HS-27A (cell line): ENCODE measurements around the gene LATS2.
A peak's percentile ranks its signal among the peaks of the same experiment; 100 is the strongest.

ENCODE experiments used
- DNase-seq: peaks from one replicate; pipeline ENCODE4 v3.0.0-alpha.2; 2012; ENCODE audit warnings: low read depth, missing footprints

Gene LATS2

DNA sequence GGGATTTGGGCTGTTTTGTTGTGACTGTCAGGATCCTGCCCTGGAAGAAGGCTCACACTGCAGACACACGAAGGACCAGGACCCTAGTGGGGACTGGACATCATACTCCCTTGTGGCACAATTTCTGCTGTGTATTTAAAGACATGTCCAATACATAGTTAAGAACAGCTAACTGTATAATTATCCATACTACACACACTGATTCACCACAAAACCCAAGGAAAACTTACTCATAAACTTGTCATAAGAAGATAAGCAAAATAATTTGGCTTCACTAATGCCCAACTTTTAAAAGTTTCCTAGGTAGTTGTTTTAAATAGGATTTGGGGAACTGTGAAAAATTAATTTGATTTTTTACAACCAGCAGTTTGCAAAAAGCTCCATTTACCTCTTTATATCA, 46.1 kb downstream of the LATS2 start:
- DNase-seq = no peak

DNA sequence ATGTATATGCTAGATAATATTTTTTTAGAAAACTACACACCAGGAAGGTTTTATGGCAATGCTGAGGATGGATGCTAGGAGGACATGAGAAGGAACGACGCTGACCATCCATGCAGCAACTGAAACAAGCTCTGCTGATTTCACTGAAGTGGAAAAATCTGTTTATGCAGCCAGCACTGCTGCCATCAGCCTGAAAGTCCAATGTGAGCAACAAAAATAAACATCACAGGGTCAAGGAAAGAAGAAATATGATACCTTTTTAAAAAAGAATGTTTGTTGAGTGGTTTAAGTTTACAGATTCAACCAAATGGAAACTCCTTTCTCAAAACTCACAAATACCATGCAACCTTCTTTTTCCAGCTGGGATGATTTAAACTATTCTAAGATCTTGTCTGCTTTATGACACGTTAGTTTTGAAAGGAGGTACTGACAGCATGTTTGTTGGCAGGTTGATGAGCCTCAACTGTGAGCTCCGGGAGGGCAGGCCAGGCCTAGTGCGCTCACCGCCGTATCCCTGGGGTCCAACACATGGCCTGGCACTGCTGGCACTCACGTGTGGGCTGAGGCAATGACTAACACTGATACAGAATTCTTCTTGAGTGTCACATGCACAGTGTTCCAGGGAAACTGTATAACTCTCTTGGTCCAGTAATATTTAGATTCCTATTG, 46.8 kb downstream of the LATS2 start:
- DNase-seq = peak; percentile 30

DNA sequence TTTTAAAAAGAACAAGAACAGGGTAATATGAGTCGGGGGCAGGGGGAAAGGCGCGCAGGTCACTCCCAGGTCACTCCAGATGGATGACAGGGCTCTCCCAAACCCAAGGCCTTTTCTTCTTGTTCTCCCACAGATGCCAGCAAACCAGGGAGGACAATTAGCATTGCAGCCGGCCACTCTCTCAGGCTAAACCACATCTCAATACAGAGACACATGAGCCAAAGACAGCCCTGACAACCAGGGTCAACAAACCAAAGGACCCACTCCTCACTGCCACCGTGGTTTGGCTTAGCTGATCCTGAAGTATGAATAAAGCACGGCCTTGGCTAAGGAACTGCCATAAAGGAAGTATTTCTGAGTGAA, 47.3 kb downstream of the LATS2 start:
- DNase-seq = no peak

DNA sequence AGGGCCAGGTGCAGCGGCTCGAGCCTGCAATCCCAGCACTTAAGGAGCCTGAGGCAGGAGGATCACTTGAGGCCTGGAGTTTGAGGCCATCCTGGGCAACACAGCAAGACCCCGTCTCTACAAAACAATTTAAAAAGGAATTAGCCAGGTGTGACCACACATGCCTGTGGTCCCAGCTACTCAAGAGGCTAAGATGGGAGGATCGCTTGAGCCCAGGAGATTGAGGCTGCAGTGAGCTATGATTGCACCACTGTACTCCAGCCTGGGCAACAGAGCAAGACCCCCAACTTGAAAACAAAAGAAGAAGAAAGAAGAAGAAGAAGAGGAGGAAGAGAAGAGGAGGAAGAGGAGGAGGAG, 47.7 kb downstream of the LATS2 start:
- no peak for DNase-seq

DNA sequence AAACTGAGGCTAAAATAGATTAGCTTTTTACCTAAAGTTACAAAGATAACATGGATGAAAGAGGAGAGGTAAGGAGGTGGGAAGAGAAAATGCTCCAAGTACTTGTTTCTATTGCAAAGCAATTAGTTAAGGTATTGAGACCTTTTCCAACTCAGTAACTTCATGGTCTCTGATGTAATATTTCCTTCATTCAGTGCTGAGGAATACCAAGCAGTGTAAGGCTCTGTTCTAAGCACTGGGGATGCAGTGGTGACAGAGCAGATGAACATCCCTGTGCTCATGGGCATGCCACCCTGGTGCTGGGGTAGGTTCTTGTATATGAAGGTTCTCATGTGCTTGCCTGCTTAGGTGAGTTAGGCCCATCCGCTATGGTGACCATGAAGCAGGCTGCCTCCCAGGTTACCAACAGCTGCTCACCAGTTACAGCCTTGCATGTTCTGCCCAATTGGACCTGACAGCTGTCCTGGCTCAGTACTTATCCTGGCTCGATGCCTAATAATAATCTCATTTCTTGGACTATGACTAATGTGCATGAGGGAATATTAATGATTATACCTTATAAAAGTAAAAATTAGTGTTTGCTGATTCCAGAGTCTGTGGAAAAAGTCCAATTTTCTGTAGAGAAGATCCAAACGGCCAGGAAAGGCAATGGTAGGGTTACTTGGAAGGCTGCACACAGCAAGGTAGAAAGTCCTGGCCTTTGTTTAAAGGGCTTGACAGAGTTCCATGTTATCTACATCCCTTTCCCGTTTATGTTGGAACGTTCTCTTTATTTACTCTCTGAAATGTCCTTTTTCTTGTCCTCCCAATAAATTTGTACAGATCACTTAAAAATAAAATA, 48.3 kb downstream of the LATS2 start:
- DNase-seq = no peak

DNA sequence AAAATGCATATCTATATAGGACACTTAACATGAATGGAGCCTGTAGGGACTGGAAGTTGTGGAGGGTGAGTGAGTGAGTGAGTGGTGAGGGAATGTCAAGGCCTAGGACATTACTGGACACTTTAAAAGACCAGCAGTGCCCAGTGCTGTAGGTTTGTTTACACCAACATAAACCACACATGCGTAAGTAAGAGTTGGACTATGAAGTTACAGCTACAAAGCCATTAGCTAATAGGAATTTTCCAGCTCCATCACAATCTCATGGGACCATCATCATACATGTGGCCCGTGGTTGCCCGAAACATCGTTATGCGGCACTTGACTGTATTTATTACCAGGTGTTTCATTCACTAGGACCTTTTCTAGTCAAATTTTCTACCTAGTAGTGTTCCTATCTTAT, 49.2 kb downstream of the LATS2 start:
- no peak for DNase-seq

DNA sequence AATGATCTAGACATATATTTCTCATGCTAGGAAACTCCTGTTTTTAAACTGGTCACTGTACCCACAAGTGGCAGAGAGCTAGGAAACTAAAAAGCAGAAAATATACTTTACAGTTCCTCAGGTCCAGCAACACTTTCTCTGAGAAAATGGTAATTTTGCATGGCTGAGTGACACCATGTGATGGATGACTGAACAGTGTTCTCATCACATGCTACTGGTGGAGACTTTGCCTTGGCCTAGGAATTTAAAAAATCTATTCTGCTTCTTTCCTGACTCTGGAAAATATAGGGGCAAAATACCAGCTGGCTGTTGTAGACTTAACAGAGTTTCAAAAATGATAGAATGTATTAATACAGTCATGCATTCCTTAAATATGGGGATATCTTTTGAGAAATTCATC, 50.0 kb downstream of the LATS2 start:
- no peak for DNase-seq

DNA sequence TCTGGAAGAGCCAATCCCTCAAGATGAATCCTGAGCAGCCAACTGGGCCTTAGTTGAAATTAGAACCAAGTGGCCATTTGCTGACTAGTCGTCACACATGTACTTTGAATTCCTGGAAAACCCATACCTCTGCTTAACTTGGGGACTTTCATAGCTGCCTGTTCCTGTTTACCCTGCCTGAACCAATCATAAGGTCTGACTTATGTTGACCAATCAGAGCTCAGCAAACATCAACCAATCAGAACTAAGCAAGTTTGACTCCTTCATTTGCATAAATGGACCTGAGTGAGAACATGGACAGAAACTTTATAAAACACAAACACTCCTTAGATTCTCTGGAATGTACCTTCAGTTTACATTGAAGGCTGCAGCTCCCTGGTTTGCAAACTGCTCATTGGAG, 50.8 kb downstream of the LATS2 start:
- no peak for DNase-seq

DNA sequence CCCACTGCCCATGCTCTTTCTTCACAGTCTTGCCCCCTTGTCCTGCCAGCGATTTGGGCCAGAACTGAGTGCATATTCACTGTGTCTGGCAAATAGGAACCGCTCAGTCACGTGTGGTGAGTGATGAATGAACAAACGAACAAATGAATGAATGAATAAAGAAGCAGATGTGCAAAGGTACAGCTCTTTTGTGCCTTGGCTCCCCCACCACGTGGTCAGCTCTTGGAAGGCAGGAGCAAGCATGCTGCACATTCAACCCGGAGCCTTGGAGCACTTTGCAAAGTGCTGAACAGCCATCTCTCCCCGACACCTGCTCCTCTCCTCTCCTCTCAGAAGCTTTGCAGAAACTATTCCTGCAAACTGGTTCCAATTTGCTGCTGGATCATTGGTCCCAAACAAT, 52.4 kb downstream of the LATS2 start:
- no peak for DNase-seq

DNA sequence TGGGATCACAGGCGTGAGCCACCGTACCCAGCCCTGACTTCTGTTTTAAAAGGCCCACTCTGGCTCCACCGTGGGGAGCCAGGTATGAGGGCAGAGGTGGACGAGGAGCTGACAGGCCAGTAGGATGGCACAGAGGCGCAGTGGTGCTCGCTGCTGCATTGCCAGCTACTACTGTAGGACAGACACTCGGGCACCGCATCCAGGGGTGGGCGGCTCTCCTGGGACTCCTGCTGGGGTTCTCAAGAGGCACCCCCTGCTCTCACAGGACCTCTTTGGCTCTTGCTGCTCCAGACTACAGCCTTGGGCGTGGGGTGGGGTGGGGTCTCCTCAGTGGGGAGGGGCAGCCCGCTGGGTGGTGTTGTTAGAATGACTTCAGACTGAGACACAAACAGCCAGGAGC, 53.4 kb downstream of the LATS2 start:
- DNase-seq = no peak

DNA sequence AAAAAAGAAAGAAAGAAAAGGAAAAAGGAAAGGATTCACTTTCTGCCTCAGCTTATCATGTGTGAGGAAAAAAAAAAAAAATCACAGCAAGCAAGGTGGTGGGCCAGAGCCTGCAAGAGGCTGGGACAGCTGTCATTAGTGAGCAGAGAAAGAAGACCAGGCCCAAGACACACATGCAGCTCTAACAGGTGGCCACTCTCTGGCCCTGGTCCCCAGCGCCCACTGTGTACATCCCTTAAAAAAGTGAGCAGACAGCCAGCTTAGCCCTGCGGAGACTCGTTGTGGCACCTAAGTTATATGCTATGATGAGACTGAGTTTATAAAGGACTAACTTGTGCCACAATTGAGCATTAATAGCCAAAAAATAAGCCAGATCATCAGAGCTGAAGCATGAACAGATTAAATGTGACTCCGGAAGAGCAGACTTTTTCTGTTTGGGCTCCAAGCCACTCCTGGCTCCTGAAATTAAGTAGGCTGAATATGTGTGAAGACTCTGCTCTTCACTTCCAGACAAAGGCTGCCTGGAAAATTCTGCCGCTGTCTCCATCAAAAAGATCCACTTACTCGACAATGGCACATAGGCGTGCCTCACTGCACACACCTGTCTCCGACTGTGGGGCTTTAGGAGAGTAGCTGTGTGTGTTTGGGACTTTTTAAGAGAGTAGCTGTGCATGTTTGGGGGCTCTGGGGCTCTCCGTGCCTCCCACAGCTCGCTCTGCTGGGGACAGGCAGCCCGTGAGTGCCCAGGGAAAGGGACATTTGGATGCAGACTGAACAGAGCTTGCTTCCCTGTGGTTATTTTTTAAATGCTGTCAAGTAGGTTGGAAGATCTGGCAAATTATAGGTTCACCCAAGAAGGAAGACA, 55.0 kb downstream of the LATS2 start:
- DNase-seq = no peak

DNA sequence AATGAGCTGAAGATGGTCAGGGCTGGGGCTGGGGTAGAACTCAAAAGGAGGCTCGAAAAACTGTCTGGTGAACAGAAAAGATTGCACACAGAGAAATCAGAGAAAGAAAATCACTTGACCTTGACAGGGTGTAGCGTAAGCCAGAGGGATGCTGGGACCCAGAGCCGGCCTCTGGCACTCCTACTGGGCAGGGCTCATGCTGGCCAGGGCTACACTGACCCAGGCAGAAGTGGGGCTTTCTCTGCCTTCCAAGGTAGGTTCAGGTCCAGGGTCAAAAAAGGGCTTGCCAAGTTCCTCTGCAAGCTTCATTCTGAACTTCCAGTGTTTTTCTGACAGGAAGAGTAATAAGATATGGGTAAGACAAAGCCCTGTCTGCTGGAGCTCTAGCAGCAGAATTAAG, 56.2 kb downstream of the LATS2 start:
- no peak for DNase-seq

DNA sequence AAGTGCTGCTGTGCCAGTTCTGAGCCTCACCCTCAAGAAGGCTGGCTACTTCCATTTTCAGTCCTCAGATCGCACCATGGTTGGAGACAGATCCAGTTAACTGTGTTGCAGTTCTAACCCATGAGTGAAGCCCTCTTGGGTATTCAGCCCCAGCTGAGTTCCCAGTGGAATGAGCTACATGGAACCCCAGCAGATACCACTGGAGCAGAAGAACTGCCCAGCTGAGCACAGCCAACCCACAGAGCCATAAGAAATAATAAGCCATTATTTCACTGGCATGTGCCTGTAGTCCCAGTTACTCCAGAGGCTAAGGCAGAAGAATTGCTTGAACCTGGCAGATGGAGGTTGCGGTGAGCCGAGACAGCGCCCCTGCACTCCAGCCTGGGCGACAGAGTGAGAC, 59.9 kb downstream of the LATS2 start:
- no peak for DNase-seq

DNA sequence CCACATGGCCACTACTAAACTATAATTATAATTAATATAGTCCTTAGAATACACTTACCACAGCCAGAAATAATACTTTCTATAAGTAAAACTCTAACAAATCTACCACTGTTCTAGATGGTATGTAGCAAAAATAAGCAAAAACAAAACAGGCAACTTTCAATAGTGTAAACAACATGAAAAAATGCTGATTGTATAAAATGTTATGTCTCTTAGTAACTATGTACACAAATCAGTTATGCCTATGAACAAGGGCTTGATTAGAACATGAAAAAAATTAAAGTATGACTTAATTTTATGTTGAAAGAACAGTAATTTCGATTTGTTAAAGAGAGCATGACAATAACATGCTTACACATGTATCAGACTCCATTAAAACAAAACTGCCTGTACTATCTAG, 60.7 kb downstream of the LATS2 start:
- DNase-seq = no peak

DNA sequence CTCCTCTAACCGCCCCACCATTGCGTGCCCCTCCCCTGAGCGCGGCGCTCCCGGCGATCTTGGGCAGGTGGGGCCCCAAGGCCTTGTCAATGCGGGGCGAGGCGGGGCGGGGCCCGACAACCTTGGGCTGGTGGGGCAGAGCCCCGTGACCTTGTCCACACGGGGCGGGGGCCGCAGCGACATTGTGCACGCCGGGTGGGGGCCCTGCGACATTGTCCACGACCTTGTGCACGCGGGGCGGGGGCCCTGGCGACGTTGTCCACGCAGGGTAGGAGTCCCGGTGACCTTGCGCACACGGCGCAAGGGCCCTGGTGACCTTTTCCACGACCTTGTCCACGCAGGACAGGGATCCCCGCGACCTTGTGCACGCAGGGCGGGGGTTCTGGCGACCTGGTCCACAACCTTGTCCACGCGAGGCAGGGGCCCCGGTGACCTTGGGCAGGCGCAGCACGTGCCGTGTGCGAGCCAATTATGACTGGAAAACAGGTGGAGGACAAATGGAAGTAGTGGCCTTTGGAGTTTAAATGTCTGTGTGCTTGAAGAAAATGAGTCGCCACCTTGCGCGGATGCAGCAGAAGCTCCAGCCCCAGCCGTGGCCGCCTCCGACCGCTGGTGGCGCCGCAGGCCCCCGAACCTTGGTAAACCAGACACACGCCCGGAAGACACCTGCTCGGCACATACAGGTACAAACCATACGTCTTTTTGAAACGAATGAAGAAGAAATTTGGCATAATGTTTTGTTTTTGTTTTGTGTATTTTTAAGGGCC, 62.6 kb downstream of the LATS2 start:
- no peak for DNase-seq

DNA sequence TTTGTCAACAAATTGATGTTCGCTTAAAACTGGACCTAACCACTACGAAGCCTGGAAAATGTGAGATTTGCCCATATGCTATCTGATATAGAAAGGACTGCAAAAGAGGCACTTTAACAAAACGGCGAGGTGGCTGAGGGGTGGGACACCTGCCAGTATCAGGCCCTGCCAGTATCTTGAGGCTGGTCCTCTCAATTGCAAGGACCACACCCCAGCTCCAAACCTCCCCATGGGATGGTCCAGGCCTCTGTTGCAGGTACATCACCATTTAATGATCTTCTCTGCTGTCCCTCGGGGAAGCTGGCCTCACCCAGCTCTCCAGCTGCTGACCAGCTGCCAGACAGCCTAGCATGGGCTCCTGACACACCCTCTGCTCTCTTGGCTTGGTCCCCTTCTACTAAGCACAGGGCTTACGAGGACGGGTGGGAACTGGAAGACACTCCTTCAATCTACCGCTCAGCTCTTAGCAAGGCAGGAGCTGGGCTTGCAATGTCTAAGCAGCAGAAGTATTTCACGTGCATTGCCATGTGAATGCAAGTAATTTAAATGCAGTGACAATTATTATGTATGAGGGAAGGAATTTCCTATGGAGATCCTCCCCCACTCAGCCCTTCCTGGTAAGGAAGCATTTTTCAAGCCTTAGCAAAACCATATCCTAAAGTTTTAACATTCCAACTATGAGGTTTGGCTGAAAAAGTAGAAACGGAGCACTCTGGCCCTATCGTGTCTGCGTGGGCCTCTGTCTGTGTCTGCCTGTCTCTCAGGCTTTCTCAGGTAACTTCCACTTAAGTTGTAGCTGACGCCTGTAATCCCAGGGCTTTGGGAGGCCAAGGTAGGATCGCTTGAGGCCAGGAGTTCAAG, 63.9 kb downstream of the LATS2 start:
- peak; percentile 59 for DNase-seq

DNA sequence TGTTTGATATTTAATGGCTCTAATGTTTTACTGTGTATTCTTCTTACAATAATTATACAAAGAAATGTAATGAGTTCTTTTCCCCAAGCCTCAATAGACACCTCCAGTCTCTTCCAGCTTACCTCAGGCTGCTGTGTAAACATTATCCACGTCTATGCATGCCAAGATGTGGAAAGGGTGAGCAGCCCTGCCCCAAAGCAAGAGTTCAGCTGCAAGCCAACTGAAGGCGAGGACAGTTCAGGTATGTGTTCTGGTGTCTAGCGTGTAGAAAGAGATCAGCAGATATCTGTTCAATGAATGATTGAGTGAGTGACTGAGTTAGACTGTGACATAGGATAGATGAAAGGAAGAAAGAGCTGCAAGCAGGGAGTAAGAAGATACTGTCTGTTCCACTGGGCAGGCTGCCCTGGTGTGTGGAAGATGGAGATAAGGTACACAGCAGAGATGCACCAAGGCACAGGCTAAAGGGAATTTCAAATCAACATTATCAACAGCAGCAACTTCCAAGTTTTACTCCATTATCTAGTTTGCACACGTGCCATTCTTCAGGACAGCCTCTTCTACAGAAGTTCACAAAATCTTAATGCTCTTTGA, 66.0 kb downstream of the LATS2 start:
- DNase-seq = no peak

DNA sequence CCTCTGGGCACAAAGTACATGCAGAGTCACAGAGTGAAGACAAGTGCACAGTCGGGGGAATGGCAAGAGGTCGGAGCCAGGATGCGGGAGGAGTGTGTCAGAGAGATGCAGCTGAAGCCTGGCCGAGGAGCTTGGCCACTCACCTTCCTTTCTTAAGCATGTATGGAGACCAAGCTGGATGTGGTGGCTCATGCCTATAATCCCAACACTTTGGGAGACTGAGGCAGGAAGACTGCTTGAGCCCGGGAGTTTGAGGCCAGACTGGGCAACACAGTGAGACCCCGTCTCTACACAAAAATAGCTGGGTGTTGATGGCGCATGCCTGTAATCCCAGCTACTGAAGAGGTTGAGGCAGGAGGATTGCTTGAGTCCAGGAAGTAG, 67.0 kb downstream of the LATS2 start:
- DNase-seq = no peak

DNA sequence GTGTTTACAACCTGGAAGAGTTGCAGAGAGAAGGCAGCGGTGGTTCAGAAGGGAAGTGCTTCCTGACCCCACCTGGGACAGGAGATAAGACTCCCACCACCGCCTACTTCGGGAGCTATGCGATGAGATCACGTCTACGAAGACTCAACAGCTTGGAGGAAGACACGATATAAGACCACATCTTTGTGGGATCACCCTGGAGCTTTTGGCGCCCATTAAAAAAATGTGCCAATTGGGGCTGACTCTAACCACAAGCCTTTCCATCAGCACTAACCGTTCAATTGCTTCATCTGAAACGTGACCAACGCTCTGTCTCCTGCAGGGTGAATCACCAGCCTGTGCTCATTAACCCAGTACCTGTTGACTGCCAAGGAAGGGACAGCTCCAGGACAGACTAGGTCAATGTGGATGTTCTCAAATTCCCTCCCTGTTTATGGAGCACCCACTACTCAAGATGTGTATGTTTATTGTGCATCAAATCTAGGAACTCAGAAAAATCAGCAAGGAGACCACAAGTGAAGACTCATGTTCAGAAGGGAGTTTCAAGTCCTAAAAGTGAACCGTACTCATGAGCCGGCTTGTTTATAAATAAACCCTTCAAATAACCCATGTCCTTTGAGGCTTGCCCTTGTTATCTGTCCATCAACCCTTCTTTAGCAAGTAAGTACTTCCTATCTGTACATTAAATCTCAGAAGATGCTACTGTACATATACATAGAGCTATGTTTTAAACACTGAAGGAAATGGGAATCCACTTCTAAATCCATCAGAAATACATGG, 67.5 kb downstream of the LATS2 start:
- no peak for DNase-seq

DNA sequence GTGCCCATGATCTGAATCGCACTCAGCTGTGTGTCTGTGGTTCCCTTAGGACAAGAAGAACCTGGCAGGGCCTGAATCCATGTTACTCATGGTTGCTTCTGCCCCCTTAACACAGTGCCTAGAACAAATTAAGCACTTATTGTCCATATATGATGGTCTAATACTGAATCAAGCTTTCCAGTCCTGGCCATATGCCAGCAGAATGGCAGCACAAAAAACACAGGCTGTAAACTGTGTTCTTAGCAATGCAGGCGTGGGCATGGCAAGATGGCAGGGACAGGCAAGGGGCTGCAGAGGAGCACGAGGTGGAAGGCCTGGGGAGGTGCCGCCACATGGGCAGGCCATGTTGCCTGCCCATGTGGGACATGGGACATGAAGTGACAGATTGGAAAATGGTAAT, 68.2 kb downstream of the LATS2 start:
- no peak for DNase-seq
